HG03097 (cell line): ENCODE data around the gene USP8.
"Not testable (repeated sequence)": the region's sequence is repeated elsewhere in the genome, so short reads cannot be mapped to it uniquely, and the experiment has no call there.

ENCODE experiments used
- ATAC-seq: cut with Tn5 transposase; IDR thresholded peaks from one replicate; pipeline ENCODE4 v1.9.1; 2021; ENCODE audit not compliant: unreplicated experiment, low FRiP score

USP8 gene

GRCh38 chr15:50424066-50424890 lies at the start of gene USP8:
TSS of gene USP8 (plus strand) at chr15:50424405. CDS start at chr15:50439074, 14,669 bp downstream.
- ATAC-seq: peak; percentile 94

- ATAC-seq: peak; percentile 93
Observed at GRCh38 chr15:50377867-50378751, 46.1 kb upstream of the USP8 start.

- no peak for ATAC-seq
Observed at GRCh38 chr15:50378776-50379175, 45.4 kb upstream of the USP8 start.

GRCh38 chr15:50379413-50379812 lies 44.8 kb upstream of the USP8 start:
- ATAC-seq: not testable (repeated sequence)

- ATAC-seq: no peak
Observed at GRCh38 chr15:50380089-50380488, 44.1 kb upstream of the USP8 start.

GRCh38 chr15:50381438-50381837 lies 42.8 kb upstream of the USP8 start:
- ATAC-seq: no peak

- ATAC-seq: not testable (repeated sequence)
Observed at GRCh38 chr15:50382408-50382807, 41.8 kb upstream of the USP8 start.

GRCh38 chr15:50390554-50391264 lies 33.5 kb upstream of the USP8 start:
- ATAC-seq: peak; percentile 54

- not testable (repeated sequence) for ATAC-seq
Observed at GRCh38 chr15:50391561-50391960, 32.6 kb upstream of the USP8 start.

- ATAC-seq: no peak
Observed at GRCh38 chr15:50411870-50412269, 12.3 kb upstream of the USP8 start.

- no peak for ATAC-seq
Observed at GRCh38 chr15:50414624-50415023, 9.6 kb upstream of the USP8 start.

GRCh38 chr15:50415752-50416404 lies 8.3 kb upstream of the USP8 start:
- ATAC-seq: no peak

GRCh38 chr15:50416890-50417289 lies 7.3 kb upstream of the USP8 start:
- no peak for ATAC-seq

- no peak for ATAC-seq
Observed at GRCh38 chr15:50418041-50418583, 6.1 kb upstream of the USP8 start.

GRCh38 chr15:50425219-50425618 lies 1.0 kb downstream of the USP8 start:
- ATAC-seq: no peak

- not testable (repeated sequence) for ATAC-seq
Observed at GRCh38 chr15:50425678-50426246, 1.6 kb downstream of the USP8 start.

GRCh38 chr15:50426428-50426827 lies 2.2 kb downstream of the USP8 start:
- ATAC-seq: no peak

GRCh38 chr15:50431204-50431603 lies 7.0 kb downstream of the USP8 start:
- ATAC-seq: no peak

GRCh38 chr15:50432230-50432629 lies 8.0 kb downstream of the USP8 start:
- no peak for ATAC-seq

GRCh38 chr15:50435772-50436171 lies 11.6 kb downstream of the USP8 start:
- no peak for ATAC-seq
